Thymus (tissue), 11 donors: ENCODE measurements around the gene BID. TPM values are rescaled to one million over a fixed set of nuclear protein-coding genes. Genes with fewer than 3 reads are reported as not detected.
"Not testable (repeated sequence)": the region's sequence is repeated elsewhere in the genome, so short reads cannot be mapped to it uniquely, and the experiment has no call there.

ENCODE experiments used
- DNase-seq, 9 donors: peaks; one replicate each; pipeline ENCODE4 v3.0.0-alpha.2; 2013; ENCODE audit warnings: low spot score in 9 of 9, low read depth in 6 of 9, missing footprints in 1 of 9
- H3K27ac ChIP-seq, 2 donors: one replicate each; pipeline ENCODE4 v1.5.1; 2013; ENCODE audit warnings: control low read depth in 1 of 2, low read depth in 1 of 2, low read length in 1 of 2, mild to moderate bottlenecking in 1 of 2, moderate library complexity in 1 of 2
- H3K27me3 ChIP-seq, 2 donors: one replicate each; pipeline ENCODE4 v1.5.1; 2013; ENCODE audit warnings: low read length in 1 of 2; ENCODE audit not compliant: control insufficient read depth in 2 of 2, insufficient read depth in 1 of 2
- H3K36me3 ChIP-seq, 2 donors: one replicate each; pipeline ENCODE4 v1.5.1; 2013; ENCODE audit warnings: low read length in 1 of 2, mild to moderate bottlenecking in 1 of 2, moderate library complexity in 1 of 2; ENCODE audit not compliant: control insufficient read depth in 2 of 2, insufficient read depth in 2 of 2
- H3K4me1 ChIP-seq, 2 donors: one replicate each; pipeline ENCODE4 v1.5.1; 2013; ENCODE audit warnings: low read length in 2 of 2; ENCODE audit not compliant: control insufficient read depth in 2 of 2, insufficient read depth in 2 of 2
- H3K4me3 ChIP-seq, 2 donors: one replicate each; pipeline ENCODE4 v1.5.1; 2013; ENCODE audit warnings: low read length in 2 of 2, control low read depth in 1 of 2, mild to moderate bottlenecking in 1 of 2
- H3K9me3 ChIP-seq, 2 donors: one replicate each; pipeline ENCODE4 v1.5.1; 2013; ENCODE audit warnings: low read length in 1 of 2, mild to moderate bottlenecking in 1 of 2; ENCODE audit not compliant: control insufficient read depth in 2 of 2, insufficient read depth in 1 of 2
- WGBS: extraction: QIAGEN DNeasy Blood & Tissue Kit; methylation state at CpG from one replicate; pipeline ENCODE4 v1.1.7; 2013; 5-methylcytosine and 5-hydroxymethylcytosine counted together
- polyA plus RNA-seq: library from polyadenylated mRNA; stranded (reverse); fragments of 200-250 nt; gene quantifications from one replicate; pipeline ENCODE4 v1.2.3, GENCODE V29; 2013
- total RNA-seq: library from RNA; stranded (reverse); fragments of 120-200 nt; gene quantifications from one replicate; pipeline ENCODE4 v1.2.4, GENCODE V29; 2013
- donor health status: healthy.

BID gene
- total and polyA plus RNA-seq, 2 donors: 32.5 to 46.7 TPM

DNA sequence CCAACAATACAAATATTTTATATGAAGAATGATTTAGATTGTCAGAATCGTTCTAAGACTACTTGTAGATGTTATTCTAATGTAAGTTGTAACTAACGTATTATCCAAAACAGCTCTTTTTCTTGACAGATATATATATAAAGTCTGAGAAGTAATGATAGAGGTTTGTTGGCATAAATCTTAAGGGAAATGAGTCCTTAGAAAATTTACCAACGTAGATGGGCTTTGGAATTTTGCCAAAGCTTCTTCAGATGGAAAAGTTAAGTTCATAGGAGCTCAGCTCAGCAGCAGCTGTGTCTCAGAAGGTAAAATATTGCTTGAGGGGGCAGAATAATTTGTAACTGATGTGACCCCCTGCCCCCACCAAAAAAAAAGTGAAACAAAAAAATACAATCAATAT lies 66.7 kb downstream of the BID start:
- Histone ChIP-seq H3K4me3 (no peak overlapping the region), H3K27ac (no peak overlapping the region), H3K4me1 (peaks cover 2 to 4% of the 10 kb centered on the region in 2 donors), H3K36me3 (no peaks in the 10 kb centered on the region), H3K27me3 (no peaks in the 10 kb centered on the region), H3K9me3 (no peaks in the 10 kb centered on the region)
- WGBS: 63% methylated on average over 3 of the region's 3 CpGs
- DNase-seq: no peak

DNA sequence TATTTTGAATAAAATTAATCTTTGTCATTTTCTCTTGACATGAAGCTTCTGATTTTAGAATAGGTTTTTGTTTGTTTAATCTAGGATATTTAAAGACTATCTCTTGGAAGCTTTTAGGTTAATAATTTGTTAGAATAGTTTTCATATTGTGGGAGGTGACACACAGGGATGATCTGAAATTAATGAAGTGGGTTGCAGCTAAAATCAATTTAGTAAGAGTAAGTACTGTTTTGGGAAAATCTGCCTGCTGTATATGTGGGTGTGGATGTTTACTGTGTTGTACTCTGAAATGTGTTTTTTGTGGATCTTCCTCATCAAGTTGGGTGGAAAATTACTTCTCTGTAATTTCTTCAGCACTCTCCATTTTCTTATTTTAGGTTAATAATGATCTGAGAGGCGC lies 67.3 kb downstream of the BID start:
- 100% methylated on average over 1 of the region's 1 CpG for WGBS
- Histone ChIP-seq H3K4me1 (peaks cover 2 to 4% of the 10 kb centered on the region in 2 donors), H3K27ac (peak overlapping the region in 1 of 2 donors; percentile 33), H3K4me3 (no peak overlapping the region), H3K27me3 (no peaks in the 10 kb centered on the region), H3K9me3 (no peaks in the 10 kb centered on the region), H3K36me3 (peaks cover 4% of the 10 kb centered on the region in 2 donors)
- no peak for DNase-seq

DNA sequence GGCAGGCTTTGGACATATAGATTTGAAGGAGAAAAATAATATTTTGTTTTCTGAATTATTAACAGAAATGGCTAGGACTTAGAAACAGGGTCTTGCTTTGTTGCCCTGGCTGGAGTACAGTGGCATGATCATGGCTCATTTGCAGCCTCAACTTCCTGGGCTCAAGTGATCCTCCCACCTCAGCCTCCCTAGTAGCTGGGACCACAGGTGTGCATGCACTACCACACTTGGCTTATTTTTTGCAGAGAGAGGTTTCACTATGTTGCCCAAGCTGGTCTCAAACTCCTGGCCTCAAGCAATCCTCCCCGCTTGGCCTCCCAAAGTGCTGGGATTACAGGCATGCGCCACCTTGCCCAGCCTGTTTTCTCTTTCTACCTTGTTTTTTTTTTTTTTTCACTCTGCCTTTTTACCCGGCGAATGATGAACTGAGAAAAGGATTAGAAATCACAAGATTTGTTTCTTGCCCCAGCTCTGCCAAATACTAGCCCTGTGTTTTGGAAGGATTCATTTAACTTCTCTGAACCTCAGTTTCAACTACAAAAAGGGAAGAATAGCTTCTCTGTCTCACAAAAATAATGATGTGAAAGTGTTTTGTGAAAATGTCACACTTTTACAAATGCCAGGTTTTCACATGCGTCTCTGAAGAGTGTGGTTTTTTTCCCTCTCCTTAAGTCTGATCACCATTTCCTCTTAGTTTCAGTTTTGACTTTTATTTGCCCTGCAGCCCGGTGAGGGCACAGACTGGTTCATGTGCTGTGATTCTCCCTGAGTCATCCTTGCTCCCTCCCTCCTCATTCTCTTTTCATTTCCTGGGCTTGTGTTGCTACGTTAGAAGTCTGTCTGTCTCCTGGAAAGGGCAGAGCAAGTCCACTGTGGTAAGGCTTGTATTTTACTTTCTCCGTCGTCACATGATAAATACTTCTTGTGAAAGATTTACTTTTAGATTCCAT lies 68.0 kb downstream of the BID start:
- H3K9me3 ChIP-seq: no peaks in the 10 kb centered on the region
- peak overlapping the region; percentile 58 to 61 for H3K27ac ChIP-seq
- DNase-seq: peak in 8 of 9 donors; percentile 8 to 66 (median 30)
- peaks cover 2 to 4% of the 10 kb centered on the region in 2 donors for H3K4me1 ChIP-seq
- H3K36me3 ChIP-seq: peaks cover 4% of the 10 kb centered on the region in 2 donors
- whole genome bisulfite sequencing: 25% methylated on average over 9 of the region's 9 CpGs
- H3K4me3 ChIP-seq: no peak overlapping the region
- no peaks in the 10 kb centered on the region for H3K27me3 ChIP-seq

DNA sequence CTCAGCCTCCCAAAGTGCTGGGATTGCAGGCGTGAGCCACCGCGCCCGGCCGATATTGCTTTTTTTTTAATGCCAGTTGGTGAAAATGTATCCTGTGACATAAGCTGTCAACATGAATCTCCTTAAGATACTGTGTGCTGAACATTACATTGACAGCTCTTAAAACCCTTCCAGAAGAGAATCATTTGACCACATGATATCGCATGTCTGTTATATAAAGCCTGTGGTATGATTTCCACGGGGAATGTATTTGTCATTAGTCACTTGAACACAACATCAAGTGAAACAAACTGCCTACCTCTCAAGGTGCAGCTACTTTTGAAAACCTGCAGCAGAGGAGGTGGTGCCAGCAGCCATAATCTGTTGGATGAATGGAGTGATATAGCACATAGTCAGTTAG lies 68.7 kb downstream of the BID start:
- Histone ChIP-seq H3K36me3 (peaks cover 4% of the 10 kb centered on the region in 2 donors), H3K27me3 (no peaks in the 10 kb centered on the region), H3K4me3 (no peak overlapping the region), H3K9me3 (no peaks in the 10 kb centered on the region), H3K4me1 (peaks cover 2 to 4% of the 10 kb centered on the region in 2 donors), H3K27ac (peak overlapping the region in 1 of 2 donors; percentile 61)
- no peak for DNase-seq
- WGBS: 95% methylated on average over 7 of the region's 7 CpGs

DNA sequence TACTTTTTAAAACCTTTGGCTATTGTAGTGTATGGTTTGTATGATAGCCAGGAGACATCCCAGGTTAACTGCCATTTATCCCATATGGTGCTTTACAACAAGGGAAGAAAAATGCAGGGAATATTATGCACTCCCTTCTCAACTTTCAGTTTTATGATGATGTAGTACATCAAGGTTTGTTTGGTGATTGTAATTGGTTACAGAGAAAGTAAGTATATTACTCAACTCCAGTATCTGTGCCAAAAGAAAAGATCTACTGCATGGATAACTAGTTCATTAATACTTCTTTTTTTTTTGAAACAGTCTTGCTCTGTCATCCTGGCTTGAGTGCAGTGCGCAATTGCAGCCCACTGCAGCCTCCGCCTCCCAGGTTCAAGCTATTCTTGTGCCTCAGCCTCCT lies 70.5 kb downstream of the BID start:
- Histone ChIP-seq H3K27ac (no peak overlapping the region), H3K36me3 (peaks cover 4% of the 10 kb centered on the region in 2 donors), H3K4me3 (no peak overlapping the region), H3K27me3 (no peaks in the 10 kb centered on the region), H3K9me3 (no peaks in the 10 kb centered on the region), H3K4me1 (peaks cover 2 to 4% of the 10 kb centered on the region in 2 donors)
- over 99% methylated on average over 2 of the region's 2 CpGs for WGBS
- DNase-seq: no peak

DNA sequence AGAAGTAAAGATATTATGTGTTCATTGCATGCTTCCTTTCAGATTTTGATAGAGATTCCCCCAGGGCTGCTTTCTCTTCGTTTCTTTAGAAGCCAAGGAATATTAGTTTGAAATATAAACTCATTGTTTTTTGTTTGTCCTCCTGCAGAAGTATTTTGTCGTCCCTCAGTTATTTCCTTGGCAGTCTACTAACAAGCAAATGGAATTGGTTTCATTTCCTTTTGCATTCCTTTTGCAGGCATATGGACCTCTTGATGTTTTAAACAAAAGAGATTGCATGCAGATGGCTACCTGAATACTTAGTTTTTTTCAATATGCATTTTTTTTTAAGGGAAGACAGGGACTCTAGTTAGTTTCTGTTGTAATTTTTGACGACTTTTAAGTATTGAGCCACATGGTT lies 73.5 kb downstream of the BID start:
- Histone ChIP-seq H3K36me3 (peaks cover 4% of the 10 kb centered on the region in 2 donors), H3K27me3 (no peaks in the 10 kb centered on the region), H3K9me3 (no peaks in the 10 kb centered on the region), H3K27ac (no peak overlapping the region), H3K4me1 (peaks cover 0 to under 1% of the 10 kb centered on the region in 2 donors), H3K4me3 (no peak overlapping the region)
- DNase-seq: no peak
- WGBS: 59% methylated on average over 3 of the region's 3 CpGs

DNA sequence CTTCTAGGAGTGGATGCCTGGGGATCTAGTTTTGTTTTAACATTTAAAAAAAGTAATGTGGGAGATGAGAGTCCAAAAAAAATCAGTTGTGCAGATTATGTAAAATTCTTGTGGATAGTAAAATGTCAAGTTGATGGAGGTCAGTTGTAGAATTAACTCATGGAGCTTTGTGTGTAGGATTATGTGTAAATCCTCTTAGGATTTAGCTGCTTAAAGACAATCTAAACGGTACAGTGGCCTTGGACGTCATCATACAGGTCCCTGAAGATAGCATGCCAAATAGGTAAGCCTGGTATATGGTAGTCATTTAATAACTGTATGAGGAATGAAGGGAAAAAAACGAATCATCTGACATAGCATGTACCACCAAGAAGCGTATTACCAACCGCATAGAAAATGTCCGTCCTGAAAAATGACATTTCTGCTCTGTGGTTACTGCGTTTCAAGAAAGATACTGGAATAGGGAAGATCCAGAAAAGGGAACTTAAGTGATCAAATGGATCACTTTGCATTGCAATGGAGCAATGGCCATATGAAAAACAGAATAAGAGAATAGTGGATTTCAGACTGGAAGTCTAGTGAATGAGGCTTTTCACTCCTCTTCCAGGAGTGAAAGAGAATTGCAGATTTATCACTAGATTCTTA lies 74.5 kb downstream of the BID start:
- 96% methylated on average over 7 of the region's 7 CpGs for whole genome bisulfite sequencing
- no peaks in the 10 kb centered on the region for H3K4me1 ChIP-seq
- no peak overlapping the region for H3K27ac ChIP-seq
- no peaks in the 10 kb centered on the region for H3K9me3 ChIP-seq
- no peaks in the 10 kb centered on the region for H3K27me3 ChIP-seq
- DNase-seq: no peak
- H3K36me3 ChIP-seq: peaks cover 6 to 8% of the 10 kb centered on the region in 2 donors
- H3K4me3 ChIP-seq: no peak overlapping the region

DNA sequence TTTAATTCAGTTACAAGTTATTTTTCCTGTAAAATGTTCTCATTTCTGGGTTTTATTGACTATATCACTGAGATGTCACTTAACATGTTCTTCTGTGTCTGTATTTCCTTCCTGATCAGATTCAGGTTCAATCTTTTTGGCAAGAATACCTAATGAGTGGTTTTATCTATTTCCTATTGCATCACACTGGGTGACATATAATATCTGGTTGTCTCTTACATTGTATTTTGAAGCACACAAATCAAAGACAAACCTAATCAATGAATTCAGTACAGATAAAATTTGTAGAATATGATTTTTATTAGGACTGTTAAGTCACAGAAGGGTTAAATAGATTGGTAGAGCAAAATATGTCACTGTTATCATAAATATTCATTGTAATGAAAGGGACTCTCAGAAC lies 75.3 kb downstream of the BID start:
- Histone ChIP-seq H3K4me3 (no peak overlapping the region), H3K4me1 (no peaks in the 10 kb centered on the region), H3K27me3 (no peaks in the 10 kb centered on the region), H3K27ac (no peak overlapping the region), H3K36me3 (peaks cover 9 to 11% of the 10 kb centered on the region in 2 donors), H3K9me3 (no peaks in the 10 kb centered on the region)
- DNase-seq: no peak

DNA sequence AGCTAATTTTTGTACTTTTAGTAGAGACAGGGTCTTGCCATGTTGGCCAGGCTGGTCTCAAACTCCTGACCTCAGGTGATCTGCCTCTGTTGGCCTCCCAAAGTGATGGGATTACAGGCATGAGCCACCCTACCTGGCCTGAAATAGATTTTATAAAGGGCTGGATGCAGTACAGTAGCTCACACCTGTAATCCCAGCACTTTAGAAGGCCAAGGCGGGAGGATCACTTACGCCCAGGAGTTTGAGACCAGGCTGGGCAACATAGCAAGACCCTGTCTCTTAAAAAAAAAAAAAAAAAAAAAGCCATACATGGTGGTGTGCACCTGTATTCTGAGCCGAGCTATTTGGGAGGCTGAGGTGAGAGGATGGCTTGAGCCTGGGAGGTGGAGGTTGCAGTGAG lies 76.0 kb downstream of the BID start:
- peaks cover 9 to 11% of the 10 kb centered on the region in 2 donors for H3K36me3 ChIP-seq
- 98% methylated on average over 3 of the region's 3 CpGs for WGBS
- H3K27ac ChIP-seq: not testable (repeated sequence)

More for the DNA sequence above, 76.0 kb downstream of the BID start:
- not testable (repeated sequence) for H3K27me3 ChIP-seq, DNase-seq, H3K4me1 ChIP-seq, H3K9me3 ChIP-seq, H3K4me3 ChIP-seq
